ENCODE data around the gene TIMM44. TPM values are rescaled to one million over a fixed set of nuclear protein-coding genes. Genes with fewer than 3 reads are reported as not detected.

The TIMM44 gene
- total RNA-seq, 2 experiments from 2014 or later: 86.0 to 116 TPM

DNA sequence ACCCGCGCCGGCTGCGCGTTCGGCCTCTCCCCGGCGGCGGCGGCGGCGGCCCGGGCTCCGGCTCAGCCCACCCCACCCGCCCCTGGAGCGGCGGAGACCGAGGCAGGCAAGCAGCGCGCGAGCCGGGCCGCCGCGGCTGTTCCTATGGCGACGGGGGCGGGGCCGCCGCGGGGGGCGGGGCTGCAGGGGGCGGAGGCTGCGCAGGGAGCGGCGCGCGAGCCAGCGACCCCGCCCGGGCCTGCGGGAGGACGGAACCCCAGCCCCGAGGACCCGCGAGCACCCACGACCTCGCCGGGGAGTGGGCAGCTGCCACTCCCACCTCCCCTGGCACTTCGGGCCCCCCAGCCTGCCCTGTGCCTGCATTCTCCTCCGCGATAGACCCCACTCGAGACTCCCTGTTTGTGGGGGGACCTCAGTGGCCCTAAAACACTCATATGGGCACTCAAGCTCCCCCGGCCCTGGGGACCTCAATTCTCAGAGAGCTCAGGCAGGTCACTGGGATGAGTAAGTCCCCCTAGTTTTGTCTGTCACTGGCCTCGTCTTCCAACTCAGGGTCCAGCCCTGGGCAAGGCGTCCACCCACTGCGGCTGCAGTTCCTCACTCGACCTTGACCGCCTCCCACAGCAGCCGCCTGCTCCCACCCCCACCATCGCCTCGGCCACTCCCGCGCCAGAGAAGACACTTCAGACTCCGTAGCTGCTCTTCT lies 17.3 kb downstream of the TIMM44 start, which contains the start of gene CTXN1:
TSS of gene CTXN1 (minus strand) at position 115 of the 706 bp plus-strand sequence. CDS start 597 bp downstream, outside the sequence.
- Histone ChIP-seq H3K4me3 (ENCODE audit: low read depth, low read length, poor library complexity, severe bottlenecking) (peak within 1 kb of the TSS; percentile 66), H3K4me1 (ENCODE audit: insufficient read depth, low read length, poor library complexity, severe bottlenecking) (peaks cover 11% of the 10 kb centered on the region), H2AFZ (ENCODE audit: low read length) (0 out of 2 replicates have a peak within 1 kb of the TSS, but pooled peaks have one; percentile 42), H3K79me2 (ENCODE audit: insufficient read depth, low read depth, low read length) (no peaks in the 10 kb centered on the region), H3K9me3 (ENCODE audit: low read length) (no peaks in the 10 kb centered on the region), H4K20me1 (ENCODE audit: insufficient read depth, low read length) (peaks cover 5% of the 10 kb centered on the region; the same call in 1 of the 2 replicates), H3K9me2 (ENCODE audit: insufficient read depth, low read length) (no peaks in the 10 kb centered on the region), H3K36me3 (ENCODE audit: insufficient read depth, low read length) (peaks cover 24% of the 10 kb centered on the region), H3K27ac (ENCODE audit: low read depth, low read length, poor library complexity, severe bottlenecking) (no peak within 1 kb of the TSS), H3K4me2 (ENCODE audit: low read length) (peak within 1 kb of the TSS; percentile 73)
- POLR2A ChIA-PET: no interaction called here
- TF ChIP-seq EZH2phosphoT487 (IDR thresholded peaks at IDR 0.05; ENCODE audit: borderline replicate concordance, low read depth, low read length): no peak
- TF ChIP-seq, protein P1, sequence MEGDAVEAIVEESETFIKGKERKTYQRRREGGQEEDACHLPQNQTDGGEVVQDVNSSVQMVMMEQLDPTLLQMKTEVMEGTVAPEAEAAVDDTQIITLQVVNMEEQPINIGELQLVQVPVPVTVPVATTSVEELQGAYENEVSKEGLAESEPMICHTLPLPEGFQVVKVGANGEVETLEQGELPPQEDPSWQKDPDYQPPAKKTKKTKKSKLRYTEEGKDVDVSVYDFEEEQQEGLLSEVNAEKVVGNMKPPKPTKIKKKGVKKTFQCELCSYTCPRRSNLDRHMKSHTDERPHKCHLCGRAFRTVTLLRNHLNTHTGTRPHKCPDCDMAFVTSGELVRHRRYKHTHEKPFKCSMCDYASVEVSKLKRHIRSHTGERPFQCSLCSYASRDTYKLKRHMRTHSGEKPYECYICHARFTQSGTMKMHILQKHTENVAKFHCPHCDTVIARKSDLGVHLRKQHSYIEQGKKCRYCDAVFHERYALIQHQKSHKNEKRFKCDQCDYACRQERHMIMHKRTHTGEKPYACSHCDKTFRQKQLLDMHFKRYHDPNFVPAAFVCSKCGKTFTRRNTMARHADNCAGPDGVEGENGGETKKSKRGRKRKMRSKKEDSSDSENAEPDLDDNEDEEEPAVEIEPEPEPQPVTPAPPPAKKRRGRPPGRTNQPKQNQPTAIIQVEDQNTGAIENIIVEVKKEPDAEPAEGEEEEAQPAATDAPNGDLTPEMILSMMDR (conservative IDR thresholded peaks at IDR 0.05; ENCODE audit: low read length): no peak
- intact Hi-C loops (cut with micrococcal nuclease; ENCODE audit: unreplicated experiment): no loop called here
- CTCF ChIA-PET (ENCODE audit: unreplicated experiment): interaction anchor here (0.5 kb wide), 1 partner anchor 59 kb away, joined by 3 read pairs; no protein-coding TSS in a partner anchor
- DNase-seq (ENCODE audit: low spot score): peak; percentile 73
- BruUV-seq (replicated peaks): no TSS peak

DNA sequence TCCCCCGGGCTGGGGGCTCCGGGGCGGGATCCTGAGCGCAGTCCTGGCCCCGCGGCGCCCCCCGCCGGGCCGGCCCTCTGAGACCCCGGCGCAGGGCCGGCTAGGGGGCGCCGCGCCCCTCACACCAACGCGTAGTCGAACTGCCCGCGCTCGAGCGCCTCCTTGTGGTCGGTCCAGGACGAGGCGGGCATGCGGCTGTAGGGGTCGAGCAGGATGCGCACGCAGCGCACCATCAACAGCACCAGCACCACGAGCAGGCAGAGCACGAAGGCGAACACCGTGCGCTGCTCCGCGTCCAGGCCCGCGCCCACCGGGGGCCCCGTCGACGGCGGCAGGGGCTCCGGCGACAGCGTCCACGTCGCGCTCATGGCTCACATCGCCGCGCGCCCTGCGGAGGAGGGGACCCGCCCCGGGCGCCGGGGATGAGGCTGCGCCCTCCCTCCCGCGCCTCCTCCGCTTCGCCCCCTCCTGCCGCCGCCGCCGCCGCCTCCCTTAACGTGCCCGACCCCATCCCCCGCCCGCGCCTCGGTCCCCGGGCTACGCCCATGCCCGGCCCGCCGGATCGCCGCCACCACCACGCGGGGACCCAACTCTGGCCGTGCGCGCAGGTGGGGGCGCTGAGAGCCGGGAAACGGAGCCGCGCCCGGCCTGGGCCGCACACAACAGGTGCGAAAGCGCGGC lies 18.2 kb downstream of the TIMM44 start:
- Histone ChIP-seq H3K4me3 (ENCODE audit: low read depth, low read length, poor library complexity, severe bottlenecking) (peak overlapping the region; percentile 66), H4K20me1 (ENCODE audit: insufficient read depth, low read length) (peaks cover 6% of the 10 kb centered on the region; the same call in 1 of the 2 replicates), H3K79me2 (ENCODE audit: insufficient read depth, low read depth, low read length) (no peaks in the 10 kb centered on the region), H3K4me1 (ENCODE audit: insufficient read depth, low read length, poor library complexity, severe bottlenecking) (peaks cover 14% of the 10 kb centered on the region), H3K27ac (ENCODE audit: low read depth, low read length, poor library complexity, severe bottlenecking) (no peak overlapping the region), H2AFZ (ENCODE audit: low read length) (0 out of 2 replicates have a peak overlapping the region, but pooled peaks have one; percentile 42), H3K4me2 (ENCODE audit: low read length) (peak overlapping the region; percentile 64), H3K9me3 (ENCODE audit: low read length) (no peaks in the 10 kb centered on the region), H3K9me2 (ENCODE audit: insufficient read depth, low read length) (no peaks in the 10 kb centered on the region), H3K36me3 (ENCODE audit: insufficient read depth, low read length) (peaks cover 15% of the 10 kb centered on the region)
- intact Hi-C loops (cut with micrococcal nuclease; ENCODE audit: unreplicated experiment): loop anchor here (1.0 kb wide), 1 partner anchor 72 kb away; no protein-coding TSS in a partner anchor
- ChIA-PET POLR2A (no interaction called here), CTCF (ENCODE audit: unreplicated experiment) (no interaction called here)
- TF ChIP-seq, protein P1 (conservative IDR thresholded peaks at IDR 0.05; ENCODE audit: low read length): peak; percentile 89
- no peak for TF ChIP-seq EZH2phosphoT487 (IDR thresholded peaks at IDR 0.05; ENCODE audit: borderline replicate concordance, low read depth, low read length)
- BruUV-seq (replicated peaks): no TSS peak
- peak; percentile 89 for DNase-seq (ENCODE audit: low spot score)

All from OCI-LY7 (cell line).